Muscle of arm (tissue), 12 donors: ENCODE measurements around the gene HIVEP3. TPM values are rescaled to one million over a fixed set of nuclear protein-coding genes. Genes with fewer than 3 reads are reported as not detected.

Experiments
- DNase-seq: peaks from one replicate; pipeline ENCODE4 v3.0.0-alpha.2; 2013
- polyA plus RNA-seq, 12 donors: library from polyadenylated mRNA; unstranded; fragments of 120-200 nt; gene quantifications; one replicate each; pipeline ENCODE4 v1.2.1, GENCODE V29; 2013; ENCODE audit not compliant: insufficient read length in 12 of 12

HIVEP3 gene
- polyA plus RNA-seq, 12 donors, result 1.9 to 3.7 (median 2.3) TPM; not detected in 1

DNA sequence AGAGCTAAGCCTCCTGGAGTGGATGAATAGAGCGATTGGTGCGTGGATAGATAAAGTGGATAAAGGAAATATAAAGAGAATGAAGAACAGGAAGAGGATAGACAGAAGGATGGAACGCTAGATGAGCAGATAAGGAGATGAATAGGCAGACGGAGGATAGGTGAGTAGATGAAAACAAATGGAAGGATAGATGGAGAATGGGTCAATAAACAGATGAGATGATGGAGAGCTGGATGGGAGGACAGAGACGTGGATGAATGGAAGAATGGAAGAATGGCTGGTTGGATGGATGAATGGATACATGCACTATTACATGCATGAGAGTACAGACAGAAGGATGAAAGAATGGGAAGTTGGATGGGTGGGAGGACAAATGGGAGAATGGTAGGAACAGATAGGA is 399.1 kb downstream of the HIVEP3 start:
- DNase-seq, result no peak

GRCh38 chr1:41518471-41518870 is 400.3 kb downstream of the HIVEP3 start:
- no peak for DNase-seq

DNA sequence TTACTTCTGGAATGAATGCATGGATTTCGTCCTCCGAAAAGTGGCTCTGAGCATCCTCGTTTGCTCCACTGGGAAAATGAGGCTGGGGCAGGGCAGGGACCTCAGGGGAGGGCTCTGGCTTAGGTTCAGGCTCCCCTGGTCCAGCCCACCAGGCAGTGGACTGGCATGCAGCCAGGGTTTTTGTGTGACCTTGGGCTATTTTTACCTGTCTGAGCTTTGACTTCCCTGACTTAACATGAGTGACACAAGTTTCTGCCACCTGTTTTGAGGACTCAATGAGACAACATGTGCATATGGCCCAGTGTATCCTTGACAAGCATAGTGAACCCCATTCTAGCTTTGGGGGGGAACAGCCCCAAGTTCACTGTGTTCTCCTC is 401.7 kb downstream of the HIVEP3 start:
- DNase-seq, result no peak

GRCh38 chr1:41516168-41517061 is 402.3 kb downstream of the HIVEP3 start:
- DNase-seq, result peak; percentile 95

GRCh38 chr1:41515778-41516167 is 402.9 kb downstream of the HIVEP3 start:
- DNase-seq, result no peak

DNA sequence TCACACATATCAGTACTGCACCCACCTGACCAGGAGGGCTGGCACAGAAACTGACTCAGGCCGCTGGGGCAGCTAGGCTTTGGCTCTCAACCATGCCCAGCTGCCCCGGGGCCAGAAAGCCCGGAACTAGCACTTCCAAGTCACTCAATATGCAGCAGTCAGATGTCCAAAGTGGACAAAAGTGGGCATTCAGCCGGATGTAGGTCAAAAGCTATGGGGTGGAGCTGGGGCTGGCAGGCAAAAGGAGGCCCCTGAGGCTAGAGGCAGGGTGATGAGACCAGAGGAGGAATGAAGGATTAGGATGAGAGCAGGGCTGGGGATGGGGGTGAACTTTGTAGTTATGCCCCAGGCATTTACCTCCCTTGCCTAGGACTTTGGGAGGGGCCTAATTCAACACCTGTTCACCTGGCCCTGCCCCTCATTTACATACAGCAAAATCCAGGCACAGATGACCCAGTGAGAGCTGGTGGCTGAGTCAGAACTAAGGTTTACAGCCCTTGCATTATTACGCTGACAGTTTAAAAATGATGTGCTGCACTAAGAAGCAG is 403.5 kb downstream of the HIVEP3 start:
- DNase-seq, result no peak

DNA sequence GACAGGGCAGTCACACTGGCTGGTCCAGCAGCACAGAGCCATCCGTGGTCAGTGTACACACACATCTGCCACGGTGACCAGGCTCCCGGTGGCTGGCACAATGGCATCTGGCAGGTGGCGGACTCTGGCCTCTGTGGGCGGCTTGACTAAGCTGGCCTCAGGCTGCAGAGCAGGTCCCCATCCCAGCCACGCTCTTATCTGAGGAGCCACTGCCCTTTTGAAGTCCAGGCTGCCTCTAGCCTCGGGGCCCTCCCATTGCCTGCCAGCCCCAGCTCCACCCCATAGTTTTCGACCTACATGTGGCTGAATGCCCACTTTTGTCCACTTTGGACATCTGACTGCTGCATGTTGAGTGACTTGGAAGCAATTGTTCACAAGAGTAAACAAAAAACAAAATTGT is 404.3 kb downstream of the HIVEP3 start:
- DNase-seq, result no peak

DNA sequence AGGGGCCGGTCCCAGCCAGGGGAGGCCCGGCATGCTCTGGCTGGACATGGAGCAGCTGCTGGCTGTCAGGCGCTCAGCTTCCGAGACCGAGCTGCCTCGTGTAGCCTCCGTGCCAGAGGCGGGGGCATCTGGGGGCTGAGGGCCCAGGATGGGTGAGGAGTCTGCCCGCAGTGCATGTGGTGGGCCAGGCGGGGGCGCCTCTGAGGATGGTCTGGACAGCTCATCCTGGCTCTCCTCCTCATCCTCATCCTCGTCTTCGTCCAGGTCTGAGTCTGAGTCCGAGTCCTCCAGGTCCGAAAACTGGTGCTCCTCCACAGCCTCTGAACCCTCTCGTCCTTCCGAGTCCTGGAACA is 405.4 kb downstream of the HIVEP3 start:
- DNase-seq, result no peak

DNA sequence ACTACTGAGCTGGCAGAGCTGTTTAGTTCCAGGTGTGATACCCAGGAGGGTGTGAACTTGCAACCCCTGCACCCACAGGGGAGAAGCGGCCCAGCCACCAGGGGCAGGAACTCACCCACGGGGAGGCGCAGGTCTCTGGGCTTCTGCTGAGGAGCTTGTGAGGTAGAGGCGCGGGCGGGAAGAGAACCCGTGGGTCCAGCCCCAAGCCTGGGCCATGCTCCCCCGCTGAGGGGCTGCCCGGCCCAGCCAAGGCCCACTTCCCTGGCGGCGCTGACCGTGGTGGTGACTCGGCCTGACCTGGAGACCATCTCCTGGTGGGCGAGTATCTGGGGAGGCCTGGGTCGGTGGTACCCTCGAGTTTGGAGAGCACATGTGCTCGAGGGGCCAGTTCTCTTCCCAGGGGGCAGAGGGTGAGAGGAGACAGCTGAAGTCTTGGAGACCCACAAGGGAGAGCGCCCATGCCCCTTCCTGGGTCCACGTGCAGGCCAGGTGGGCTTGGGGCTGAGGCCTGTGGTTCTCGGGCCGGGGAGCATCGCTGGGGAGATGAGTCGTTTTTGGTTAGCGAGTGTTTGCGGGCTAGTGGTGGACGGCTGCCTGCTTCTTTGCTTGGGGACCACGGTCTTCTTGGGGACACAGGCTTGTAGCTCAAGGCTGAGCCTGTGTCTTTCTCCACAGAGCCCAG is 405.9 kb downstream of the HIVEP3 start:
- DNase-seq, result no peak

GRCh38 chr1:41511239-41511540 is 407.5 kb downstream of the HIVEP3 start:
- DNase-seq, result no peak

- DNase-seq, result no peak
Measured at GRCh38 chr1:41510531-41511238, 408.0 kb downstream of the HIVEP3 start.

DNA sequence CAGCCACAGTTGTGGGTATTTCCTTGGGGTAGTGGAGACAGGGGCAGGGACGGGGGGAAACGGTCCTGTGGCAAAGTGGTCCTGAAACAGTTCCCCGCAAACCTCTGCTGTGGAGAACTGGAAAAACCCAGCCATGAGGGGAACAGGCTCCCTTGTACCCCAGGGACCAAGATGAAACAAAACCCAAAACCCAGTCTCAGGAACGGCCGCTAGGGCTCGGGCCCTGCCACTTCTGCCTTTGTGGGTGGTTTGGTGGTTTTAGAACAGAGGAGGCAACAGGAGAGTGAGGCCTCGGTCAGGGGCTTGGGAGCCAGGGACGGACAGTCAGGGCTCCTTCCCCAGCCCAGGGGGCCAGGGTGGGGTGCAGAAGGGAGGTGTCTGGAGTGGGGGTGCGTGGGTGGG is 409.5 kb downstream of the HIVEP3 start:
- no peak for DNase-seq

DNA sequence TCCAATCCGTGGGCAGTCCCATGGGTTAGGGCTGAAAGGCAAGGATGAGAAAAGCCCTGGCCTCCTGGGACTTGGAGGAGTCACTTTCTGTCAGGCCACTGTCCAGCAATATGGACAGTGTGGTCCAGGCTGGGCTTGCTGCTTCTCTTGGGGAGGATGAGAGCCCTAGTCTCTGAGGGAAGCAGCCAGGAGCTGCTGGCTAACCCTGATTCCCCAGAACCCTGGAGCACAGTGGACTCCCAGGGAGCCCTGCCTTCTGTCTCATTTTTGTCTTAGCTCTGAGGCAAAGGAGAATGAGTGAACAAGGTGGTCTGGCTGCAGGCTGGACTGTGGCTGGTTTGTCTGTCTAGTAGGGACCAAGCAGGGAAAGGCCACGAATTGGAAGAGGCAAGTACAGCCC is 410.4 kb downstream of the HIVEP3 start:
- no peak for DNase-seq

GRCh38 chr1:41507836-41508235 is 410.9 kb downstream of the HIVEP3 start:
- DNase-seq, result no peak

- no peak for DNase-seq
Measured at GRCh38 chr1:41507110-41507720, 411.5 kb downstream of the HIVEP3 start.

DNA sequence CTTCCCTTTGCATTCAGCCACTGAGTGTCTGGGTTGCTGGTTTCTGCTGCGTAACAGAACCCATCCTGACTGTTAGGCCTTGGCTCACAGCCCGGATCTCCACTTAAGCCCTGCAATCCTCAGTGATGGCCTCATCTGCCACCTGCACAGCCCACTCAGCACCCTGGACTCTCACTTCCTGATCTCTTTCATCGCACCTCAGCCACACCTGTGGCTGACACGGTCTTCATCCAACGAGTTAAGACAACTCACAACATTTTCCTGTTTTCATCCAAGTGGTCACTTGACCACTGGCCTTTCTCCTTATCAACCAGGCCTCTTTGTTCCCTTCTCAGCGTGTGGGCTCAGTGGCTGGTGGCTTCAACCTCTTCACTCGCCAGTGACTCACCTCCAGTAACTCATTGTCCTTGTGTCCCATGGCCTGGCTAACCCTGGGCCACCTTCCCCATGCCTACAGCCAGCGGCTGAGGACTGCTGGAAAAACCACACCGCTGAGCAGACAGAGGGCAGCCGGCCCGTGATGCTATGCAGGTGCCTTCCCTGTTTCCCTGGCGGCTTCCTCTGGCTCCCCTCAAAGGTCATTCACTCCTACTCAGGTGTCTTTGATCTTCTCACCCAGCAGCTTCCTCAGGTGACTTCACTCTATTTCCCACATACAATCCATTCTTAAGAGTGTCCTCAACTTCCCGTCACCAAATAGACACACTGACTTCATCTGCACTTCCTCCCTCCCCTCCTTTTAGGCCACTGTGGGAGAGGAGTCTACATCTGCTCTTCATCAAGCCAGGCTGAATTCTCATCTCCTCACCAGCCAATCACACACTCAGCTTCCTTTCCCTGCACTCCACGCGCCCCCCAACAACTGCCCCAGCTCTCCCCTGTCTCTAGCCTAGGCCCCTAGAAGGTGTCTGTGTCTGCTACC is 414.3 kb downstream of the HIVEP3 start:
- no peak for DNase-seq

DNA sequence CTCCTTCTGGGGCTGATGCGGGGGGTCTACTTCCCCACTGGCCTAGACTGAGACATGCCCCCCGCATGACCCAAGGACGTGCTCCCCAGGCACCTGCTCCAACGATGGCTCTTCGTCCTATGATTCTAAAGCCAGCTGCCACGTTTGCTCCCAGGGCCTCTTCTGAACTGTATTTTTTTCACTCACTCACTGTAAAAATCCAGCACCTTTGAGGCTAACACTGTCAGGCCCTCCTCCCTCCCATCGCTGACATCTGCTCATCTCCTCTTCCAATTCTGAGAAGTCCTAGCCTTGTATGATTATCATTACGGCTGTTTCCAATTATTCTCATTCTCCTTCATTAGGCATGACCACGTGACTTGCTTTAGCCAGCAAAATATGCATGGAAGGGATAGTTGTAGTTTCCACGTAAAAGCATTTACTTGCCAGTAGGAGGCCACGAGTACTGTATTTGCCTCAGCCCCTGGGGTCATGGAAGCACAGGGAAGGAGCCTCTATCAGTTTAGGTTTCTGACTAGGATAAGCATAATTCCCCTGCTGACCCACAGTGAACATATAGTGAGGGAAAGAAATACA is 415.1 kb downstream of the HIVEP3 start:
- no peak for DNase-seq

- no peak for DNase-seq
Measured at GRCh38 chr1:41502912-41503311, 415.8 kb downstream of the HIVEP3 start.

DNA sequence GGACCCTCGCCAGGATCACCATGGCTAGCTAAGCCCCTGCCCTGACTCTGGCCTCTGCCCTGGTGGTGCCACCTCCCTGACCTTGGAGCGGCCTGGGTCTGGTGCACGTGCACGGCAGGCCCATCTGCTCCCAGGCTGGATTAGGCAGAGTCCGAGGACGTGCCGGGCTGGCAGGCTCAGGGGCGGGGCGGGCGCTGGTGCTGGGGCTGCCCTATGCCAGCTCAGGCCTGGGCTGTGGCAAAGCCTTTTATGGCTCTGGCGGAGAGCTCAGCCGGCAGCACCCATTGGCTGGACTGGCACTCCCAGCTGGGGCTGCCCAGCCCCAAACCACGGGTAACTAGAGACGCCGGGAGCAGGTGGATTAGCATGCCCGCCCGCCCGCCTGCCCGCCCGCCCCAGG is 417.1 kb downstream of the HIVEP3 start:
- DNase-seq, result no peak

DNA sequence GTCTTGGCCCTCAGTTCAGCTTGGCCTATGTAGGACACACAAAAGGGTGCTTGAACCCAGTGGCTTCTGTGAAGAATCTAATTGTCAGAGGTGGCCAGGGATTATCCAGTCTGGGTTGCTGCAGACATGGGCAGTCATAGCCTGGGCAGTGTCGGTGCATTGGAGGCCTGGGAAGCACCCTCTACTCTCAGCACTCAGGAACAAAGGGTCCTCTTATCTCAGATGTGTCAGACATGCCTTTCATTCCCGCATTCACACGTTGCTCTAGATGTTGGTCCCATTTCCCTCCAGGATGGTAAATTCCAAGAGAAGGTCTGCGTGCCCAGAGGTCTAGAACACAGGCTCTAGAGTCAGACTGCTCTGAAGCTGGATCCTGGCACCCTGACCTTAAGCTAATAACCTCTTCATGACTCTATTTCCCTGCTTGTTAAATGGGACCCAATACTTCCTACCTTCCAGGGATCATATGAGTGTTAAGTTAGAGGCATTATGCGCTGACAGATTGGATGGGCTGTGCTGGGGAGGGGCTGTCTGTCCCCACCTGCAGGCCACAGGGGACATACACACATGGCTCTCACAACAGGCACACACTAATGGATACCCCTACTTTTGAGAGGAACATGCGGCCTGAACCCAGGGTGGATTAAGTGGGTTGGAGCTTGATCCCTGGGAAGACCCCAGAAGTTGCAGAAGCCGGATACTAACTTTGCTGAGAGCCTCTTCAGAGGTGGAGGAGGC is 417.8 kb downstream of the HIVEP3 start:
- no peak for DNase-seq
